Lung (tissue), 12 donors: ENCODE results near the gene WDR88. TPM values are rescaled to one million over a fixed set of nuclear protein-coding genes. Genes with fewer than 3 reads are reported as not detected.
"Not testable (repeated sequence)": the region's sequence is repeated elsewhere in the genome, so short reads cannot be mapped to it uniquely, and the experiment has no call there.

Experiments
- ATAC-seq: fragments of 200-7000 bp; cut with Tn5 transposase; one replicate; pipeline ENCODE4 v1.9.1; 2020; ENCODE audit warnings: moderate number of reproducible peaks; ENCODE audit not compliant: insufficient read depth, low FRiP score
- DNase-seq, 3 donors: peaks; one replicate each; pipeline ENCODE4 v3.0.0-alpha.2; 2013 to 2017
- H3K27ac ChIP-seq, 2 donors: one replicate each; pipeline ENCODE4 v1.5.1; 2013; ENCODE audit warnings: mild to moderate bottlenecking in 2 of 2, moderate library complexity in 2 of 2, control low read depth in 1 of 2, inconsistent platforms in 1 of 2, low read depth in 1 of 2, low read length in 1 of 2
- H3K27me3 ChIP-seq, 3 donors: one replicate each; pipeline ENCODE4 v1.5.1; 2013; ENCODE audit warnings: low read length in 2 of 3; ENCODE audit not compliant: control insufficient read depth in 3 of 3, insufficient read depth in 3 of 3
- H3K36me3 ChIP-seq, 4 donors: one replicate each; pipeline ENCODE4 v1.5.1; 2013; ENCODE audit warnings: low read length in 4 of 4, mild to moderate bottlenecking in 1 of 4, moderate library complexity in 1 of 4; ENCODE audit not compliant: control insufficient read depth in 4 of 4, insufficient read depth in 4 of 4
- H3K4me1 ChIP-seq, 5 donors: one replicate each; pipeline ENCODE4 v1.5.1; 2013; ENCODE audit warnings: low read length in 5 of 5, mild to moderate bottlenecking in 2 of 5, moderate library complexity in 1 of 5; ENCODE audit not compliant: control insufficient read depth in 5 of 5, insufficient read depth in 5 of 5
- H3K4me3 ChIP-seq: one replicate; pipeline ENCODE4 v1.5.1; 2013; ENCODE audit warnings: mild to moderate bottlenecking, control low read depth, moderate library complexity
- H3K9ac ChIP-seq, 2 donors: one replicate each; pipeline ENCODE4 v1.5.1; 2013; ENCODE audit warnings: low read length in 2 of 2, control low read depth in 1 of 2; ENCODE audit not compliant: insufficient read depth in 1 of 2
- H3K9me3 ChIP-seq, 4 donors: one replicate each; pipeline ENCODE4 v1.5.1; 2013; ENCODE audit warnings: low read length in 3 of 4, mild to moderate bottlenecking in 1 of 4, moderate library complexity in 1 of 4; ENCODE audit not compliant: control insufficient read depth in 4 of 4, insufficient read depth in 3 of 4
- CTCF ChIP-seq: IDR thresholded peaks from 2 replicates; pipeline ENCODE4 v1.5.1; 2012; ENCODE audit warnings: mild to moderate bottlenecking; ENCODE audit errors: control extremely low read depth, extremely low read depth
- WGBS, 2 donors: extraction: QIAGEN DNeasy Blood & Tissue Kit; methylation state at CpG; one replicate each; pipeline ENCODE4 v1.1.7; 2013; 5-methylcytosine and 5-hydroxymethylcytosine counted together
- polyA plus RNA-seq, 2 donors: library from polyadenylated mRNA; stranded (reverse); fragments of 200-250 nt; gene quantifications; one replicate each; pipeline ENCODE4 v1.2.1, GENCODE V29; 2013
- total RNA-seq, 2 donors: library from RNA; depleted of rRNA in 1 of 2; stranded (reverse); fragments of >200 nt in 1 of 2; gene quantifications; one replicate each; pipeline ENCODE4 v1.2.1, GENCODE V29; 2014 to 2021
- donor health status: control.
- donor health status: control.
- donor health status: Bipolar disorder and iron deficiency.
- donor health status: healthy.
- donor health status: DM: yes; HTN: yes; CAD: no.

Gene WDR88
- total and polyA plus RNA-seq, 4 donors: not detected

DNA sequence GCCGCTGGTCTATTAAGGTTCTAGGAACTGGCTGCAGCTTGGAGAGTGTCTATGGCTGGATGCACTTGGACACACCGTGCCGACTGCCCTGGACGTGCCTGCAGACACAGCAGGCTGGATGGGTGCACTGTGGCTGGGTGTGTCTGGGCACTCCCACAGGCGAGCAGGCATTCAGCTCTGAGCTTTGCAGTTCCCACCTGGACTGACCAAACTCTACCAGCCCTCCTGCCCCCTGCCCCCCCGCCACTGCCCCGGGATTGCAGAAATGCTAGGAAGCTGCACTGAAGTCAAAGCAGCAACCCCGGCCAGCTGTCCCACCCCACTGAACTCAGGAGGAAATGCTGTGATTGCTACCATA is 55.2 kb downstream of the WDR88 start:
- DNase-seq: no peak

GRCh38 chr19:33189453-33189852 is 57.5 kb downstream of the WDR88 start:
- H3K4me1 ChIP-seq: peaks cover 0 to 1% (median 0%) of the 10 kb centered on the region in 5 donors
- WGBS, 2 donors: 0% methylated on average over 1 of the region's 1 CpG
- H3K27ac ChIP-seq: no peak overlapping the region
- H3K27me3 ChIP-seq: no peaks in the 10 kb centered on the region
- no peaks in the 10 kb centered on the region for H3K36me3 ChIP-seq
- no peak overlapping the region for H3K4me3 ChIP-seq
- no peak overlapping the region for H3K9ac ChIP-seq
- ATAC-seq (no peak), DNase-seq (no peak)
- H3K9me3 ChIP-seq: no peaks in the 10 kb centered on the region
- TF ChIP-seq CTCF: no peak

More for the DNA sequence above, 55.2 kb downstream of the WDR88 start:
- Histone ChIP-seq H3K9me3 (no peaks in the 10 kb centered on the region), H3K4me3 (no peak overlapping the region), H3K4me1 (peaks cover 0 to 1% (median 0%) of the 10 kb centered on the region in 5 donors), H3K36me3 (no peaks in the 10 kb centered on the region), H3K9ac (no peak overlapping the region), H3K27me3 (no peaks in the 10 kb centered on the region), H3K27ac (no peak overlapping the region)
- TF ChIP-seq CTCF: no peak
- no peak for ATAC-seq
- WGBS, 2 donors: 30 to 54% methylated on average over 8 of the region's 8 CpGs

- not testable (repeated sequence) for H3K4me3 ChIP-seq, H3K4me1 ChIP-seq, DNase-seq, H3K27ac ChIP-seq, H3K36me3 ChIP-seq, ATAC-seq, H3K27me3 ChIP-seq, H3K9ac ChIP-seq, H3K9me3 ChIP-seq
- 90 to 93% methylated on average over 4 of the region's 4 CpGs for WGBS, 2 donors
These were observed 59.2 kb downstream of the WDR88 start for GRCh38 chr19:33191092-33191491.

DNA sequence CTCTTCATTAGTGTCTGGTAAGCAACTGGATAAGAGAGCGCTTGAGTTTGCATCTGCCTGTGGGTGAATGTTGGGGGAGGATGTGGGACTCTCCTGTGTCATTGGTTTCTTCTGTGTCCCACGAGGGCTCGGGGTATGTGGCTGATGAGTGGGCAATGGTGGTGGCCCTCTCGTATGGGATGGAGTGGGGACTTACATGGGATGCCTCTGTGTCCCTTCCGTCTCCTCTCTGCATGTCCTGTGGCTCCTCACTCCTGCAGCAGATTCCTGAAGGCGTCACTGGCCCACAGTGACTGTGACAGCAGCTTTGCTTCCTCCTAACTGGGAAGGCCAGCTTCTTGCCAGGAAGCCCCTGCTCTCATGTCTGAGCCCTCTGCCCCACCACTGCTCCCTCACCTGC is 59.6 kb downstream of the WDR88 start:
- no peak for DNase-seq

More for the DNA sequence above, 59.6 kb downstream of the WDR88 start:
- no peak for ATAC-seq
- 89% methylated on average over 6 of the region's 6 CpGs for WGBS, 2 donors
- H3K9me3 ChIP-seq: no peaks in the 10 kb centered on the region
- no peak for TF ChIP-seq CTCF
- H3K9ac ChIP-seq: no peak overlapping the region
- H3K36me3 ChIP-seq: no peaks in the 10 kb centered on the region
- no peak overlapping the region for H3K27ac ChIP-seq
- no peaks in the 10 kb centered on the region for H3K27me3 ChIP-seq
- H3K4me1 ChIP-seq: peaks cover 0 to 10% (median 6%) of the 10 kb centered on the region in 5 donors
- H3K4me3 ChIP-seq: no peak overlapping the region
